GM12872 (cell line): ENCODE data around the gene VIT.

Experiments
- CTCF ChIP-seq: IDR thresholded peaks from 3 replicates; pipeline ENCODE4 v1.5.1; 2011; ENCODE audit warnings: low read depth, mild to moderate bottlenecking, low read length, moderate library complexity; ENCODE audit not compliant: insufficient read depth

VIT gene

GRCh38 chr2:36705326-36706020 is 9.0 kb downstream of the VIT start:
- no peak for TF ChIP-seq CTCF

DNA sequence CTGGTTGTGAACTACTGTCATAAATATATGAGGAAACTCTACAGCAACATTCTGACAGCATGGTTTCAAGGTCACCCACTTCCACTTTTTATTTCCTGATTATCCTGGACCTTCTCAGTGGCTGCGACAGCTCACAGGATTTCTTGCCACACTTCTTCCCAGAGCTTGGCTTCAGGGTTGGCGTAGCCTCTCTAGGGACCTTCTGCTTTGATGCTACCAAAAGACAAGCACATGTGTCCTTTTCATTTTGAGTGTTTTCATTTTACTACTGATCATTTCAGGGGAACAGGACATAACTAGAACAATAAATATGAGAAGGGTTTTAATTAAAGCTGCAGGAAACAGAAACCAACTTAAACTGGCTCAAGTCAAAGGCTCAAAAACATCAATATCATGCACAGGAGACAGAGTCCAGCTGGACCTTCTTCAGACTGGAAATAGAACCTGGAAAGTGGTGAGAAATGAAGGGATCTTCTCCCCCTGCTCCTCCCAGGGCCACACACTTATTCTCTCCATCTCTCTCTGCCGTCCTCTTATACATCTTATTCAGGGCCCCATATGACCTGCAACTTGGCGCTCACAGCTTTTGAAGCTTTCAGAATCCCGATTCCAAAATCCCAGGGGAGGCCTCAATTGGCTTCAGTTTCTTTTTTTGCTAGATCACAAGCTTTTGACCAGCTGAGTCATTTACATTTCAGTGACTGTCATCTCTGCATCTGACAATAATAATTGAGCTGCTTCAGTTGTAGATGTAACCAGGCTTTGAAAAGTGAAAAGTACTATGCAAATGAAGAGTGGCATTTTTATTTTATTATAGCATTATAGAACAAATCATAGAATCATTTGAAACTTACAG is 9.7 kb downstream of the VIT start:
- no peak for TF ChIP-seq CTCF

GRCh38 chr2:36707050-36707449 is 10.5 kb downstream of the VIT start:
- no peak for TF ChIP-seq CTCF

DNA sequence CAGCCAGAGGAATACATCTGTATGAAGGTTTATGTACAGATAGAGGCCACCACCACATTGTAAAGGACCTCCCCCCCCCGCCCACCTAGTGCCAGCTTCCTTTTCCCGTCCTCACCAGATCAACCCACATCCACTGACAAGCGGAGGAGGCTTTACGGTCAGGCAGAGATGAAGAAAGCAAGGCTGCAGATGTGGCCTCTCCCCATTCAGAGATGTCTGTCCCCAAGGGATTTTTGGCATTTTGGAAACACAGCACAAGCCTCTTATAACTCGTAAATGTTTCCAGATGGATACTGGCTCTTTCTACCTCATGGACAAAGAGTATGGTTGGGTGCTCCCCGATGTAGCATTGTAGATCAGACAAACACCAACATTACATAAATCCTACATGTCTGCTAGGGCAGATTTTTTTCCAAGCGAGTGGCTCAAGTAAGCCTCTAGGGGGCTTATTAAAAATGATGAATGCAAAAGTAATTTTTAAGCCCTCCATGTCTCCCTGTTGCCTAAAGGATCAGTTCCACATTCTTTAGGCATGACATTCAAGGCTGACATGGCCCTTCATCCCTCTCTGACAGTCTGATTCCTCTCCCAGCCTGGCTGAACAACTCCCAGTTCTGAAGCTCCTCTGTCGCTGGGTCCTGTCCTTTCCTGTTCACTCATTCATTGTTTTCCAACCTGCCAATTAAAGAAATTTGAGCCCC is 11.7 kb downstream of the VIT start:
- no peak for TF ChIP-seq CTCF

- TF ChIP-seq CTCF, result no peak
Measured at GRCh38 chr2:36710858-36711515, 14.5 kb downstream of the VIT start.

GRCh38 chr2:36711741-36712314 is 15.3 kb downstream of the VIT start:
- no peak for TF ChIP-seq CTCF
